ENCODE data around the gene TMEM106C. TPM values are rescaled to one million over a fixed set of nuclear protein-coding genes. Genes with fewer than 3 reads are reported as not detected.

TMEM106C gene
- total and polyA plus RNA-seq, 2 of the 4 experiments (the other 2 are of a cell fraction) = 72.1 to 74.6 TPM

DNA sequence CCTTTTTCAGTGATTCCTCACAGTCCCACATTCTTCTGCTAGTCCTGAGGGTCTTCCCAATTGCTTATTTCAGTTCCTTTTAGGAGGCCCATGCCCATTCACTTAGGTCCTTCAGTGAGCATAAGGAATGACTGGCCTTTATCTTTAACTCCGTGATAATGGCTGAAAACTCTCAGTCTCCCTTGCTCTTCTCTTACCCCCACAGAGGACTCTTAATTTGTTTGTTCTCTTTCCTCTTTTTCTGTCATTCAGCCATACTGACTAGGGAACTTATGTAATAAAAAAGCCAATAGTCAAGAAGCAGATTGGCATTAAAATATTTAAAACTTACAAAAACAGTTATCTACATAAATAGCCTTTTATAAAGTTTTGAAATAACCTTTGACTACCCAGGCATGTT, 41.5 kb upstream of the TMEM106C start:
- dilution Hi-C loops (cut with HindIII; ENCODE audit: low sequenced_read_pairs, unreplicated experiment) = no loop called here
- H3K4me1 ChIP-seq (ENCODE audit: control insufficient read depth, insufficient read depth, low read length) = no peaks in the 10 kb centered on the region
- no peak overlapping the region for H3K9ac ChIP-seq (ENCODE audit: low read depth, low read length)
- BruUV-seq (replicated peaks) = no TSS peak
- H2AFZ ChIP-seq (replicated peaks; ENCODE audit: low read length, poor library complexity) = no peak overlapping the region
- ATAC-seq (ENCODE audit: low read depth) = no peak
- intact Hi-C loops (cut with micrococcal nuclease) = no loop called here
- POLR2A ChIA-PET (ENCODE audit: unreplicated experiment) = no interaction called here
- no peak overlapping the region for H4K91ac ChIP-seq (ENCODE audit: insufficient read depth, low read depth, low read length)
- no peak overlapping the region for H2BK15ac ChIP-seq (ENCODE audit: low read depth, low read length)
- no peak overlapping the region for H2BK20ac ChIP-seq (ENCODE audit: low read depth, low read length)
- no peak overlapping the region for H4K5ac ChIP-seq (ENCODE audit: low read depth, low read length)
- CTCF ChIA-PET = interaction anchor here (0.5 kb wide), 1 partner anchor 16 kb away, joined by 3 read pairs; no protein-coding TSS in a partner anchor
- no peak overlapping the region for H3K18ac ChIP-seq (ENCODE audit: low read depth, low read length)
- no peak overlapping the region for H3K27ac ChIP-seq (ENCODE audit: insufficient read depth, low read length)
- TF ChIP-seq SMC3 (IDR thresholded peaks at IDR 0.05; ENCODE audit: low read depth, low read length) = no peak
- no peak for TF ChIP-seq RFX5 (IDR thresholded peaks at IDR 0.05; ENCODE audit: low read depth, low read length)
- TF ChIP-seq RCOR1 (IDR thresholded peaks at IDR 0.05; ENCODE audit: insufficient replicate concordance, low read length) = no peak
- no peak for TF ChIP-seq CEBPB (IDR thresholded peaks at IDR 0.05; ENCODE audit: low read depth, low read length)
- no peak for TF ChIP-seq MAZ (IDR thresholded peaks at IDR 0.05; ENCODE audit: borderline replicate concordance, low read depth, low read length)
- TF ChIP-seq RAD21 (IDR thresholded peaks at IDR 0.05; ENCODE audit: low read length) = no peak
- TF ChIP-seq NFE2L2 (IDR thresholded peaks at IDR 0.05; ENCODE audit: low read depth, low read length) = no peak
- no peak for TF ChIP-seq FOS (IDR thresholded peaks at IDR 0.05; ENCODE audit: low read depth, low read length)
- no peak for TF ChIP-seq CHD1 (IDR thresholded peaks at IDR 0.05; ENCODE audit: low read depth, low read length)
- TF ChIP-seq POLR2A (IDR thresholded peaks at IDR 0.05; ENCODE audit: low read depth, low read length) = no peak
- no peak for TF ChIP-seq BHLHE40 (IDR thresholded peaks at IDR 0.05; ENCODE audit: low read depth, low read length)
- H3K56ac ChIP-seq (ENCODE audit: extremely low read depth, insufficient read depth, low read length) = no peak overlapping the region
- DNase-seq = no peak
- H2AK9ac ChIP-seq (replicated peaks; ENCODE audit: low read depth, low read length, poor library complexity) = no peak overlapping the region
- whole genome bisulfite sequencing, 2 experiments (ENCODE audit: extremely low coverage in 2 of 2, insufficient read length in 1 of 2) = no CpG with 5 or more reads among the region's 1 CpG
- no peaks in the 10 kb centered on the region; the same call in 1 of the 2 replicates for H3K9me3 ChIP-seq (ENCODE audit: control insufficient read depth, insufficient read depth, low read length)
- H3K23ac ChIP-seq (ENCODE audit: low read depth, low read length) = no peak overlapping the region
- H3K4me3 ChIP-seq (ENCODE audit: insufficient read depth, low read depth, low read length) = no peak overlapping the region
- no peak overlapping the region for H3K4me2 ChIP-seq (ENCODE audit: low read depth, low read length)
- no peaks in the 10 kb centered on the region for H3K79me1 ChIP-seq (ENCODE audit: low read depth in 1 of 2, low read length in 2 of 2)
- H3K27me3 ChIP-seq (ENCODE audit: control insufficient read depth, insufficient read depth, low read length) = peaks cover 52% of the 10 kb centered on the region
- no peak overlapping the region for H2AK5ac ChIP-seq (ENCODE audit: low read depth, low read length)
- no peak overlapping the region for H2BK5ac ChIP-seq (ENCODE audit: low read depth, low read length, poor library complexity, severe bottlenecking)
- H3K4ac ChIP-seq (ENCODE audit: low read depth, low read length) = no peak overlapping the region
- no peak overlapping the region for H4K8ac ChIP-seq (ENCODE audit: low read depth in 2 of 2, low read length in 2 of 2)
- in situ Hi-C loops (cut with MboI; ENCODE audit: low sequenced_read_pairs) = no loop called here
- 0 out of 2 replicates have a peak, but pooled peaks cover 2% of the 10 kb centered on the region for H3K9me1 ChIP-seq (ENCODE audit: insufficient read depth, low read length)
- no peaks in the 10 kb centered on the region for H4K20me1 ChIP-seq (ENCODE audit: insufficient read depth, low read length)
- H3K36me3 ChIP-seq (ENCODE audit: control insufficient read depth, insufficient read depth, low read length) = no peaks in the 10 kb centered on the region
- H3K14ac ChIP-seq (replicated peaks; ENCODE audit: low read depth, low read length) = no peak overlapping the region
- no peak overlapping the region for H2BK120ac ChIP-seq (ENCODE audit: low read depth, low read length)

Measured in IMR-90 (cell line).